B cell (primary cell): ENCODE measurements around the gene APH1B. TPM values are rescaled to one million over a fixed set of nuclear protein-coding genes. Genes with fewer than 3 reads are reported as not detected.

ENCODE experiments used
- ATAC-seq: fragments of 200-7000 bp; cut with Tn5 transposase; one replicate; pipeline ENCODE4 v1.10.0; 2021; ENCODE audit warnings: low read depth, mild to moderate bottlenecking, moderate number of reproducible peaks, moderate library complexity
- CTCF ChIA-PET: fragments of 350-600 bp; sonication (Branson Sonifier 250); formaldehyde crosslinking; loops from one replicate; lab custom pipeline; 2021; ENCODE audit warnings: antibody characterized with exemption, inconsistent platforms; lab: Charles Lee
- POLR2A ChIA-PET: fragments of 350-600 bp; sonication (Branson Sonifier 250); formaldehyde crosslinking; loops from one replicate; lab custom pipeline; 2021; ENCODE audit warnings: antibody characterized with exemption; lab: Charles Lee
- DNase-seq: peaks from one replicate; pipeline ENCODE4 v3.0.0; 2013
- H2AFZ ChIP-seq: 2 replicates; pipeline ENCODE4 v1.6.1; 2012; ENCODE audit warnings: mild to moderate bottlenecking, low read depth, low read length; ENCODE audit not compliant: insufficient read depth, poor library complexity, severe bottlenecking
- H3K27ac ChIP-seq, 2 donors: 1 replicate in 1 of 2; 2 replicates in 1 of 2; pipeline ENCODE4 v1.5.1; 2012 to 2013; ENCODE audit warnings: low read length in 2 of 2, mild to moderate bottlenecking in 2 of 2, moderate library complexity in 1 of 2
- H3K27me3 ChIP-seq, 4 experiments: fragments of 200-600 bp in 1 of 4; sonication (generic) in 1 of 4; replicated peaks in 1 of 4; 1 replicate in 2 of 4; 2 replicates in 2 of 4; pipeline versions ENCODE4 v1.6.1 to v1.7.0; 2013 to 2016; ENCODE audit warnings: low read length in 3 of 4, mild to moderate bottlenecking in 2 of 4, mixed read lengths in 1 of 4, moderate library complexity in 1 of 4; ENCODE audit not compliant: insufficient read depth in 4 of 4, control insufficient read depth in 3 of 4; ENCODE audit errors: control extremely low read depth in 1 of 4
- H3K36me3 ChIP-seq, 2 experiments: replicated peaks in 1 of 2; 1 replicate in 1 of 2; 2 replicates in 1 of 2; pipeline versions ENCODE4 v1.6.1 to v1.7.1; 2013; ENCODE audit warnings: low read length in 1 of 2; ENCODE audit not compliant: insufficient read depth in 2 of 2, control insufficient read depth in 1 of 2; ENCODE audit errors: control extremely low read depth in 1 of 2, extremely low read depth in 1 of 2
- H3K4me1 ChIP-seq, 2 donors: fragments of 200-600 bp in 1 of 2; sonication (generic) in 1 of 2; 1 replicate in 1 of 2; 2 replicates in 1 of 2; pipeline versions ENCODE4 v1.5.1 to v1.6.1; 2013 to 2017; ENCODE audit warnings: low read length in 2 of 2; ENCODE audit not compliant: control insufficient read depth in 2 of 2, insufficient read depth in 2 of 2
- H3K4me2 ChIP-seq: replicated peaks from 2 replicates; pipeline ENCODE3; 2012; ENCODE audit warnings: mild to moderate bottlenecking, low read depth, low read length; ENCODE audit not compliant: poor library complexity, severe bottlenecking
- H3K4me3 ChIP-seq, 5 experiments: fragments of 200-600 bp in 1 of 5; sonication (generic) in 1 of 5; 1 replicate in 3 of 5; 2 replicates in 2 of 5; pipeline versions ENCODE4 v1.5.1 to v1.7.0; 2011 to 2016; ENCODE audit warnings: low read length in 4 of 5, mild to moderate bottlenecking in 4 of 5, low read depth in 2 of 5, control low read depth in 1 of 5, moderate library complexity in 1 of 5; ENCODE audit not compliant: insufficient read depth in 1 of 5; ENCODE audit errors: control extremely low read depth in 1 of 5, extremely low read depth in 1 of 5
- H3K79me2 ChIP-seq: fragments of 200-600 bp; sonication (generic); one replicate; pipeline ENCODE4 v1.6.0; 2016; ENCODE audit warnings: low read length; ENCODE audit not compliant: control insufficient read depth, insufficient read depth
- H3K9ac ChIP-seq: fragments of 200-600 bp; sonication (generic); 2 replicates; pipeline ENCODE4 v1.6.1; 2017; ENCODE audit warnings: mild to moderate bottlenecking, low read length, moderate library complexity
- H3K9me3 ChIP-seq, 3 donors: one replicate each; pipeline versions ENCODE4 v1.6.1 to v1.7.1; 2013; ENCODE audit warnings: low read length in 2 of 3; ENCODE audit not compliant: control insufficient read depth in 2 of 3, insufficient read depth in 1 of 3; ENCODE audit errors: control extremely low read depth in 1 of 3
- H4K20me1 ChIP-seq: 2 replicates; pipeline ENCODE4 v1.6.0; 2012; ENCODE audit warnings: mild to moderate bottlenecking, low read length; ENCODE audit not compliant: insufficient read depth, control insufficient read depth, poor library complexity, severe bottlenecking
- H3K27ac Mint-ChIP-seq: one replicate; pipeline ENCODE4 v1.8.0; 2021; ENCODE audit warnings: mixed read lengths
- H3K27me3 Mint-ChIP-seq: one replicate; pipeline ENCODE4 v1.8.0; 2021; ENCODE audit warnings: mixed read lengths
- H3K4me1 Mint-ChIP-seq: one replicate; pipeline ENCODE4 v1.8.0; 2021; ENCODE audit warnings: mixed read lengths
- H3K4me3 Mint-ChIP-seq: one replicate; pipeline ENCODE4 v1.8.0; 2021; ENCODE audit warnings: mixed read lengths
- H3K9me3 Mint-ChIP-seq: one replicate; pipeline ENCODE4 v1.8.0; 2022; ENCODE audit warnings: mixed read lengths; ENCODE audit not compliant: insufficient read depth
- EZH2 ChIP-seq: IDR thresholded peaks from 2 replicates; pipeline ENCODE4 v1.6.1; 2012; ENCODE audit warnings: borderline replicate concordance, low read depth, mild to moderate bottlenecking, moderate library complexity, low read length; ENCODE audit not compliant: insufficient read depth, poor library complexity, severe bottlenecking
- WGBS: methylation state at CpG from one replicate; pipeline ENCODE4 v1.1.5; 2013; ENCODE audit warnings: missing lambda C conversion rate; ENCODE audit not compliant: insufficient coverage; 5-methylcytosine and 5-hydroxymethylcytosine counted together
- intact Hi-C: fragments of 100-400 bp; cut with micrococcal nuclease; formaldehyde crosslinking; loops from one replicate; pipeline ENCODE4 v1.10.0; 2022
- polyA plus RNA-seq: library from polyadenylated mRNA; depleted of rRNA; stranded (reverse); fragments of >200 nt; gene quantifications from 2 replicates; pipeline ENCODE4 v1.2.3, GENCODE V29; 2012
- total RNA-seq, 2 donors: library from RNA; stranded (reverse); fragments of 120-200 nt in 1 of 2; gene quantifications; 1 replicate in 1 of 2; 2 replicates in 1 of 2; pipeline versions ENCODE4 v1.2.3 to v1.2.4, GENCODE V29; 2013 to 2022
- TF ChIP-seq, protein P1 (sequence below): fragments of 200-600 bp; IDR thresholded peaks from one replicate; pipeline ENCODE4 v1.8.0; 2022; ENCODE audit warnings: antibody characterized with exemption, mild to moderate bottlenecking

APH1B gene
- total and polyA plus RNA-seq, 2 donors (not counting 1 experiment from before 2014, with no cell fraction given), result 7.6 to 45.2 TPM

DNA sequence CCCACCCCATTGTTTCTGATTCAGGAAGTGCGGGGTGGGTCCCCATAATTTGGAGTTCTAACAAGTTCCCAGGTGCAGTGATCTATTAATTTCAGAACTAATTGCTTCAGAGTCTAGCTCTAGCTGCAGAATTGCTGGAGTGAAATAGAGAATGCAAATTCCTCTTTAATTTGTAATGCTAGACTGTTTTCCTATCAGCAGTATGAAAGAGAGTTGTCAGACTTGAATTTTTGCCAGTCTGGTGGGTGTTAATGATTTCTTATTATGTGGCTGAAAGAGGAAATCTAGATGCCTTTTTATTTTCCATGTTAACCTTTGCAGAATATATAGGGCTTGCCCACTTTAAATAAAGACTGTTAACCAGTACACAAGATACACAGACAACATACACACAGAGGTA lies 23.7 kb downstream of the APH1B start:
- DNase-seq (no peak), ATAC-seq (no peak)
- Histone ChIP-seq H3K79me2 (no peaks in the 10 kb centered on the region), H3K9ac (no peak overlapping the region), H3K27ac (no peak overlapping the region), H3K4me1 (no peaks in the 10 kb centered on the region), H3K27me3 (no peaks in the 10 kb centered on the region), H3K4me2 (no peak overlapping the region), H4K20me1 (no peaks in the 10 kb centered on the region), H2AFZ (no peak overlapping the region), H3K4me3 (no peak overlapping the region), H3K36me3 (peaks cover 0 to 34% of the 10 kb centered on the region in 2 experiments), H3K9me3 (no peaks in the 10 kb centered on the region)
- no peaks in the 10 kb centered on the region for H3K27me3 Mint-ChIP-seq
- CTCF ChIA-PET, result no interaction called here
- no peak overlapping the region for H3K27ac Mint-ChIP-seq
- no peaks in the 10 kb centered on the region for H3K9me3 Mint-ChIP-seq
- TF ChIP-seq, protein P1, sequence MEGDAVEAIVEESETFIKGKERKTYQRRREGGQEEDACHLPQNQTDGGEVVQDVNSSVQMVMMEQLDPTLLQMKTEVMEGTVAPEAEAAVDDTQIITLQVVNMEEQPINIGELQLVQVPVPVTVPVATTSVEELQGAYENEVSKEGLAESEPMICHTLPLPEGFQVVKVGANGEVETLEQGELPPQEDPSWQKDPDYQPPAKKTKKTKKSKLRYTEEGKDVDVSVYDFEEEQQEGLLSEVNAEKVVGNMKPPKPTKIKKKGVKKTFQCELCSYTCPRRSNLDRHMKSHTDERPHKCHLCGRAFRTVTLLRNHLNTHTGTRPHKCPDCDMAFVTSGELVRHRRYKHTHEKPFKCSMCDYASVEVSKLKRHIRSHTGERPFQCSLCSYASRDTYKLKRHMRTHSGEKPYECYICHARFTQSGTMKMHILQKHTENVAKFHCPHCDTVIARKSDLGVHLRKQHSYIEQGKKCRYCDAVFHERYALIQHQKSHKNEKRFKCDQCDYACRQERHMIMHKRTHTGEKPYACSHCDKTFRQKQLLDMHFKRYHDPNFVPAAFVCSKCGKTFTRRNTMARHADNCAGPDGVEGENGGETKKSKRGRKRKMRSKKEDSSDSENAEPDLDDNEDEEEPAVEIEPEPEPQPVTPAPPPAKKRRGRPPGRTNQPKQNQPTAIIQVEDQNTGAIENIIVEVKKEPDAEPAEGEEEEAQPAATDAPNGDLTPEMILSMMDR, result no peak
- no peak for TF ChIP-seq EZH2
- intact Hi-C loops, result no loop called here
- no peaks in the 10 kb centered on the region for H3K4me1 Mint-ChIP-seq
- no peak overlapping the region for H3K4me3 Mint-ChIP-seq
- POLR2A ChIA-PET, result no interaction called here
- WGBS, result 100% methylated on average over 1 of the region's 1 CpG

DNA sequence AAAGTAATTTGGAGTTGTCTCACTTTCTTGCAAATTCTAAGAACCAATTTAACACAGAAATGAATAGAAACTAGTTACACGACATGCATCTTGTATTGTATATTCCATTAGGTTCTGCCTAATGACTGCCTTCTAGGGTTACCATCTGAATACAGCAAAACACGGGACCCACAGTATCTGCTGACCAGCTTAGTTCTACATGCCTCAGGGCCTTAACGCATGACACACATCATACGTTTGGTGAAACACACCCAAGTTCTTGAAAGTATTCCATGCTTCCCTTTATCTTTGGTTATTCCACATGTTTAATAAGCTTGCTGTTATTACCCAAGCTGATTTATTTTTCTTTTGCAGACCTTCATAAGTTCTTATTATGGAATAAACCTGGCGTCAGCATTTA lies 27.9 kb downstream of the APH1B start:
- no peaks in the 10 kb centered on the region for H3K9me3 Mint-ChIP-seq

More for the DNA sequence above, 27.9 kb downstream of the APH1B start:
- H3K4me1 Mint-ChIP-seq, result no peaks in the 10 kb centered on the region
- Histone ChIP-seq H3K4me2 (no peak overlapping the region), H3K36me3 (peaks cover 0 to 43% of the 10 kb centered on the region in 2 experiments), H3K27me3 (no peaks in the 10 kb centered on the region), H3K9me3 (no peaks in the 10 kb centered on the region), H4K20me1 (no peaks in the 10 kb centered on the region), H2AFZ (no peak overlapping the region), H3K27ac (no peak overlapping the region), H3K4me3 (no peak overlapping the region), H3K4me1 (no peaks in the 10 kb centered on the region), H3K79me2 (no peaks in the 10 kb centered on the region), H3K9ac (no peak overlapping the region)
- H3K27ac Mint-ChIP-seq, result no peak overlapping the region
- TF ChIP-seq, protein P1, result no peak
- TF ChIP-seq EZH2, result no peak
- H3K27me3 Mint-ChIP-seq, result no peaks in the 10 kb centered on the region
- WGBS, result 100% methylated on average over 4 of the region's 5 CpGs
- intact Hi-C loops, result no loop called here
- ATAC-seq (no peak), DNase-seq (no peak)
- CTCF ChIA-PET, result interaction anchor here (0.7 to 1.1 kb wide), 2 partner anchors 16 to 97 kb away, joined by 3 to 4 read pairs; no protein-coding TSS in a partner anchor
- POLR2A ChIA-PET, result no interaction called here
- no peak overlapping the region for H3K4me3 Mint-ChIP-seq
